ENCODE measurements around the gene TMEM92. TPM values are rescaled to one million over a fixed set of nuclear protein-coding genes. Genes with fewer than 3 reads are reported as not detected.

The TMEM92 gene
- polyA plus RNA-seq, 1 donor (not counting 4 experiments of a cell fraction or from before 2014, with no cell fraction given): 0.88 TPM

- no peak overlapping the region for H3K9ac ChIP-seq (ENCODE audit: control insufficient read depth, extremely low read depth, insufficient read depth, low read length)
- H3K27ac ChIP-seq (ENCODE audit: control insufficient read depth, insufficient read depth, low read length): no peak overlapping the region
- dilution Hi-C loops (cut with MboI; ENCODE audit: extremely low pct_ligation_motif_present, low sequenced_read_pairs): no loop called here
- H3K9me1 ChIP-seq (ENCODE audit: control insufficient read depth, extremely low read depth, insufficient read depth, low read length): no peaks in the 10 kb centered on the region
- TF ChIP-seq CTCF (optimal IDR thresholded peaks at IDR 0.05 in 1 of 3, IDR thresholded peaks at IDR 0.05 in 1 of 3, conservative IDR thresholded peaks at IDR 0.05 in 1 of 3; ENCODE audit: extremely low read depth in 1 of 3, insufficient read depth in 2 of 3, low read length in 3 of 3): no peak
- TF ChIP-seq EZH2 (IDR thresholded peaks at IDR 0.05; ENCODE audit: low read length): no peak
- no peak overlapping the region for H2AFZ ChIP-seq (ENCODE audit: control insufficient read depth, low read length)
- H4K20me1 ChIP-seq (ENCODE audit: control insufficient read depth, extremely low read depth, insufficient read depth, low read length): no peaks in the 10 kb centered on the region
- peaks cover 4% of the 10 kb centered on the region for H3K4me1 ChIP-seq (ENCODE audit: control insufficient read depth, extremely low read depth, insufficient read depth, low read length)
- H3K4me3 ChIP-seq (ENCODE audit: control insufficient read depth in 2 of 3, extremely low read depth in 1 of 3, insufficient read depth in 2 of 3, low read depth in 1 of 3, low read length in 3 of 3): no peak overlapping the region
- H3K27me3 ChIP-seq (ENCODE audit: control insufficient read depth, extremely low read depth, insufficient read depth, low read length): no peaks in the 10 kb centered on the region
- FAIRE-seq (no peak), DNase-seq (ENCODE audit: low read depth, low spot score) (no peak)
- no peaks in the 10 kb centered on the region for H3K79me2 ChIP-seq (ENCODE audit: control insufficient read depth, insufficient read depth, low read length)
- no peaks in the 10 kb centered on the region for H3K36me3 ChIP-seq (ENCODE audit: control insufficient read depth in 2 of 2, extremely low read depth in 1 of 2, insufficient read depth in 2 of 2, low read length in 2 of 2)
- H3K9me3 ChIP-seq (ENCODE audit: control insufficient read depth, low read depth, low read length): no peaks in the 10 kb centered on the region
- no peak overlapping the region for H3K4me2 ChIP-seq (ENCODE audit: control insufficient read depth, extremely low read depth, insufficient read depth, low read depth, low read length)
Observed at GRCh38 chr17:50325906-50326305, 51.6 kb downstream of the TMEM92 start.

- dilution Hi-C loops (cut with MboI; ENCODE audit: extremely low pct_ligation_motif_present, low sequenced_read_pairs): no loop called here
- Histone ChIP-seq H3K9me3 (ENCODE audit: control insufficient read depth, low read depth, low read length) (no peaks in the 10 kb centered on the region), H3K27me3 (ENCODE audit: control insufficient read depth, extremely low read depth, insufficient read depth, low read length) (no peaks in the 10 kb centered on the region), H3K36me3 (ENCODE audit: control insufficient read depth in 2 of 2, extremely low read depth in 1 of 2, insufficient read depth in 2 of 2, low read length in 2 of 2) (no peaks in the 10 kb centered on the region), H3K27ac (ENCODE audit: control insufficient read depth, insufficient read depth, low read length) (no peak overlapping the region), H3K79me2 (ENCODE audit: control insufficient read depth, insufficient read depth, low read length) (no peaks in the 10 kb centered on the region), H3K4me3 (ENCODE audit: control insufficient read depth in 2 of 3, extremely low read depth in 1 of 3, insufficient read depth in 2 of 3, low read depth in 1 of 3, low read length in 3 of 3) (no peak overlapping the region), H3K9me1 (ENCODE audit: control insufficient read depth, extremely low read depth, insufficient read depth, low read length) (no peaks in the 10 kb centered on the region), H2AFZ (ENCODE audit: control insufficient read depth, low read length) (no peak overlapping the region), H4K20me1 (ENCODE audit: control insufficient read depth, extremely low read depth, insufficient read depth, low read length) (no peaks in the 10 kb centered on the region), H3K4me1 (ENCODE audit: control insufficient read depth, extremely low read depth, insufficient read depth, low read length) (no peaks in the 10 kb centered on the region), H3K9ac (ENCODE audit: control insufficient read depth, extremely low read depth, insufficient read depth, low read length) (no peak overlapping the region), H3K4me2 (ENCODE audit: control insufficient read depth, extremely low read depth, insufficient read depth, low read depth, low read length) (no peak overlapping the region)
- no peak for FAIRE-seq
- no peak for DNase-seq (ENCODE audit: low read depth, low spot score)
- TF ChIP-seq EZH2 (IDR thresholded peaks at IDR 0.05; ENCODE audit: low read length) (no peak), CTCF (optimal IDR thresholded peaks at IDR 0.05 in 1 of 3, IDR thresholded peaks at IDR 0.05 in 1 of 3, conservative IDR thresholded peaks at IDR 0.05 in 1 of 3; ENCODE audit: extremely low read depth in 1 of 3, insufficient read depth in 2 of 3, low read length in 3 of 3) (no peak)
Observed at GRCh38 chr17:50326831-50327364, 52.6 kb downstream of the TMEM92 start.

Data from keratinocyte (primary cell).